Stimulated activated CD8-positive, alpha-beta memory T cell treated with anti-CD3 and anti-CD28 coated beads, Interleukin-2, amount 100 ng/mL, for 48 hours (primary cell): ENCODE data around the gene ADRA2A.
A peak's percentile ranks its signal among the peaks of the same experiment; 100 is the strongest.

Experiments
- DNase-seq, 2 donors: peaks; one replicate each; pipeline ENCODE4 v3.0.0-alpha.2; 2020; ENCODE audit warnings: low read depth in 2 of 2

ADRA2A gene

DNA sequence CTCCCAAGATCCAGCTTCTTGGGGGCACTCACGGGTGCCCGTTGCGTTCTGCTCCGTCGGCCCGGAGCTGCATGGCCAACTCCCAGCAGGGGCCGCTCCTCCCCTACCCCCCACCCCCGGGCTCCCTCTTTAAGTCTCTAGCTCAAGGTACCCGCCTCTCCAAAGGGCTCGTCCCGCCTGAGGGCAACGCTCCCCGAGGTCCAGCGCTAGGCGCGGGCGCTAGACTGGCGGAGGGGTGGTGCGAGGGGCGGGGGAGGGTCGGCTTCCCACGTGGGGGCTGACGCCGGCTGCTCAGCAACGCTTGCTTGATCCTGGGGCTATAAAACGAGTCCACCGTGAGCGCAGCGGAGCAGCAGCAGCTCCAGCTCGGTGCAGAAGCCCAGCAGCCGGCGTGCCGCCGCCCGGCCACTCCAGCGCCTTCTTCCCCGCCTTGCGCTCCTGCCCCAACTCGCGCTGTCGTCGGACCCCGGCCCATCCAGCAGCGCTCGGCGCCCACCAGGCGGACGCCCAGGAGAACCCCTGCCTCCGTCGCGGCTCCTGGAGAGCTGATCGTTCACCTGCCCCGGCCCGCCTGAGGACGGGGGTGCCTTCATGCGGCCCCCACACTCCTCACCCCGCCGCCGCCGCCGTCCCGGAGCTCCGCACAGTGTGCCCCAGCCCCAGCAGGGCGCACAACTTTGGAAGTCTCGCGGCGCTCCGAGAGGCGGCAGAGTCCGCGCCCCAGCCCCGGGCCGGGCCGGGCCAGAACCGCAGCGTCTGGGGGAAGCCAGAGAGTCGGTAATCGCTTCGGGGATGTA, at the start of gene ADRA2A:
Gene ADRA2A (plus strand): TSS at position 348 of the 797 bp plus-strand sequence. CDS start 968 bp downstream, outside the sequence.
- no peak for DNase-seq

DNA sequence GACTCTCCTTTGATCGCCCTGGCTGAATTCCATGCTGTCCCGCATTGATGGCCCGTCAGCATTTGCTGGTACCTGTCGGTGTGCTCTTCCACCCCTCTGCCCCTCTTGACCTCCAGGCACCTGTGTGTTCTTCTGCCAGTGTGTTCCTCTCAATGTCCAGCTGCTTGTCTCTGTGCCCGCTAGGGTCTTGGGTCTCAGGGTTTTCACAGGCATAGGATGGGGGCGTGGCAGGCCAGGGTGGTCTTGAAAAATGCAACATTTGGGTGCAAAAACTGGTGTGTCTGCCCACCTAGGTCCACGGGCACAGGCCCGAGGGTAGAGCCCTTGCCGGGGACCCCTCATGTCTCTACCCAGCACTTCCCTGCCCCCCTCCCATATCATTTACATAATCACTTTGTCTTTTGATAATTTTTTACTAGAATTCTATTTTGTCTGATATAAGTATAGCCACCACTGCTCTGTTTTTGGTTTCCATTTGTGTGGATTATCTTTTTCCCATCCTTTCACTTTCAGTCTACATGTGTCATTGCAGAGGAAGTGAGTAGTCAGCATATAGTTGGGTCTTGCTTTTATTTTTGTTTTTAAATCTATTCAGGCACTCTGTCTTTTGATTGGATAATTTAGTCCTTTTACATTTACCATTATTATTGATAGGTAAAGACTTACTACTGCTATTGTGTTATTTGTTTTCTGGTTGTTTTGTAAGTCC, 46.6 kb upstream of the ADRA2A start:
- no peak for DNase-seq

DNA sequence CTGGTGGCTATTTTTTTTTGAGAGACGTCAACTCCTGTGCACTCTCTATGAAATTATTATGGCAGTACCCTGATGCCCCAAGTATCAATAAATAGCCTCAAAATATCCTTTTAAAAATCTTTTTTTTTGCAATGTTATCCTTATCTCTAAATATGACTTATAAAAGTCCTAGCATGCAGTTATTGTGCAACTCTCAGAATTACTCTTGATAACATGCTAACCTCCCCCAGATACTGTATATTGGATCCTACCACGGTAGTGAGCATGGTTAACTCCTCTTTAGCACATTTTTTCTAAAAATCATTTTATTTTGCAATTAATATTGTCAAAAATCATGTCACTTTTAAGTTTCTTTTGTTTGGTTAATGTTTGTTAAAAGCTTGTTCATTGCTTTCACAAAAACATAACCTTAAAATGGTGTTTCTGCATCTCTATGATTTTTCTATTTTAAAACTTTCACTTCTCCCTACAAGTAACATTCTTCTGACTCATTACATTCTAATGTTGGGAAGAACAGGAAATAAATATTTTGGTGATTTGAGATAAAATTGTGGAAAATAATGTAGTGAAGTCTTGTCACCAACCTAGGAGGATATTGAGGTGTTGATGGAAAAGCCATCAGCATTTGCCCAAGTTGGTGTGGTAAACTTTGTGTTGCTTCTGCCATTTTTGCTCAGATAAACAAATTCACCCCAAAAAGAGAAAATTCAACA, 42.1 kb upstream of the ADRA2A start:
- DNase-seq, result no peak

DNA sequence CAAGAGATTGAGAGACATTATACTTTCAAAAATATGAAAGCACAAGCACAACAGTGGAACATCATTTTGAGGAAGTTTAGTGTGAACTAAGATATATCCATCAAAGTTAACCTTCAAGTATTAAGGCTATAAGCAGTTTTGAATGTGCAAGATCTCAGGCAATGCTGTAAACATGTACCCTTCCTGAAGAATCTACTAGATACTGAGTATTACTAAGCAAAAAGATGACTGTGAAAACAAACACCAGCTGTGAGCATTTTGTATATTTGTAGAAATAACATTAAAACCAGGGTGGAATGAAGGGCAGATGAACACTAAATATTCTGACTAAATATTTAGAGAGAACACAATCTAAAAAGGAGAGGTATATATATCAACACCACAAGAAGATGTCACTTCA, 41.3 kb upstream of the ADRA2A start:
- no peak for DNase-seq

DNA sequence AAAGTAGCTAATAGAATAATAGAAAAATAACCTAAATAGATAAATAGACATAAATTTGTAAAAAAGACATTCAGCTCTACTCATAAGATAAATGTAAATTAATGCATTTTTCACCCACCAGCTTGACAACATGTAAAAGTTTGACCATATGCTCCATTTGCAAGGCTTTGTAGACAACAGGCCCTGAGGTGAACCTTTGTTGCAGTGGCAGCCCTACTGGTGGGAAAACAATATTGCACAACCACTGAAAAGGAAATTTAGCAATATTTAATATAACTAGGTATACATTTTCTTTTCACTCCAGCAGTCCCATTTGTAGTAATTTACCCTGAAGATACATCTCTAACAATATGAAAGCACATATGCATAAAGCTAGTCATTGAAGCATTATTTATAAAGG, 39.0 kb upstream of the ADRA2A start:
- no peak for DNase-seq

DNA sequence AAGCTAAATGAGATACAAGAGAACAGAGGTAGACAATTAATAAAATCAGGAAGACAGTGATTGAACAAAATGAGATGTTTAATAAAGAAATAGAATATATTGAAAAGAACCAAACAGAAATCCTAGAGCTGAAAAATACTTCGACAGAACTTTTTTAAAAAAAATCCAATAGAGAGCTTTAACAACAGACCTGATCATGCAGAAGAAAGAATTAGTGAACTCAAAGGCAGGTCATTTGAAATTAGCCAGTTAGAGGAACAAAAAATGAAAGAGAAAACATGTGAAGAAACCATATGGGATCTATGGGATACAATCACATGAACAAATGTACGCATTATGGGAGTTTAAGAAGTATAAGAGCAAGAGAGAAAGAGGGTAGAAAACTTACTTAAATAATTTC, 37.3 kb upstream of the ADRA2A start:
- no peak for DNase-seq

DNA sequence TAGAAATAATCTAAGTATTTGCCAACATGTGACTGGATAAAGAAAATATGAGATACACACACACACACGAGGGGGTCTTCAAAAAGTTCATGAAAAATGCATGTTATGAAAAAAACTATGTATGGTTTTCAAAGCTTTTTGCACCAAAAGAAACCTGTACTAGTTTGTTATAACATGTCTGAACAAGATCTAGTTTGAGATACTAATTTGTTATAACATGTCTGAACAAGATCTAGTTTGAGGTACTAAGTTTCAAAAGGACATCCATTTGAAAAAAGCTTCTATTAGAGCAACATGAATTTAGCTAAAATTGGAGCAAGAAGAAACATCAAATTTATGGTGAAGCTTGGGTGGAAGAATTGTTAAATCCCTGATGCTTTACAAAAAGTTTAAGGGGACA, 19.8 kb upstream of the ADRA2A start:
- no peak for DNase-seq

DNA sequence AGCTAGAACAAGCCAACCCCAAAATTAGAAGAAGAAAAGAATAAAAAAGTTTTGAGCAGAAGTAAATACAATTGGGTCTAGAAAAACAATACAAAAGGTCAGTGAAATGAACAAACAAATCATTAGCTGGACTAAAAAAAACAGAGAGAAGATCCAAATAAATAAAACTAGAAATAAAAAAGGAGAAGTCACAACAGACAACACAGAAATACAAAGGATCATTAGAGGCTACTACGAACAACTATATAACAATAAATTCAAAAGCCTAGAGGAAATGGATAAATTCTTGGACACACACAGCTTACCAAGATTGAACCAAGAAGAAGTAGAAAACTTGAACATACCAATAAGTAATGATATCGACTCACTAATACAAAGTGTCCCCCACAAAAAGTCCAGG, 13.4 kb upstream of the ADRA2A start:
- DNase-seq, result no peak

DNA sequence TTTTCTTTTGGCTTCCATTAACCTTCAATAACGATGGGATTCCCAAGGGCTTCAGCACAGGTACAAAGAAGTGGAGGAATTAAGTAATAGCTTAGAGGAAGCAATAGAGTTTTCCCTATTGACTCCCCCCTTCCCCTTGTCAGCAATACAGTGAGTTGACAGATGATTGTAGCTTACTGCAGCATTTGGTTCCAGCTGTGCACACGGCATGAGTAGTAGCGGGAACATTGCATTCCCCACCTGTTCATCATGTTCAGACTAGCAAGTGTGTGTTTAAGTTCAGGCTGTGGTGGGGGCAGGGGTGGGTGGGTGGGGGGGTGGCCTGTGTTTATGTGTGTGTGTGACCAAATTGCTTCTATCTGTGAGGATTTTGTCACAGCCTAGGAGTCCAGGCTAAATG, 4.6 kb upstream of the ADRA2A start:
- no peak for DNase-seq

DNA sequence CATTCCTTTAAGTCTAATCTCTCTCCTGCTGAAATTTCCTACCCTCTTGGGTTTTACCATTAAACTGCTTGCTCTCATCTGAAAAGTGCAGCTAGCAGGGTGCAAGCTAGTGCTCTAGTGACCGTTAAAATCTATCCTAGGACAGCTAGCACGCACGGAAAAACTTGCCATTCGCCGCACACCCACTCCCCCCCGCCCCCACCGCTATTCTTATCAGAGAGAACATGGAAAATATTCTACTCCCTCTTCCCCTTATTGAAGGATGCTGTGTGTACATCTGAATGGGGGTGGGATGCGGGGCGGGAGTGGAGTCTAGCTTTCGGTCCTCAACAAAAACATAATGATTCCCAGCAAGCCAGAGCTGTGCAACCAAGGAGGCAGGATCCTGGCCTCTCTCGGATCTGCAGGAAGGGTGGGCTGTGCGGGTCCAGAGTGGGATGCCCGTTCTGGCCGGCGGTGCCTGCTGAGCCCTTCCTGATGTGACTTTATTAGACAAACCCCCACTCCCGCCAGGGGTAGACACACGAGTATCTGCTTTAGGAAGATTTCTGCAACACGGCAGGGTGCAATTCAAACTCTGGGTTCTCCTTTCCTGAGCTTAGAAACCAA, 1.1 kb upstream of the ADRA2A start:
- no peak for DNase-seq

DNA sequence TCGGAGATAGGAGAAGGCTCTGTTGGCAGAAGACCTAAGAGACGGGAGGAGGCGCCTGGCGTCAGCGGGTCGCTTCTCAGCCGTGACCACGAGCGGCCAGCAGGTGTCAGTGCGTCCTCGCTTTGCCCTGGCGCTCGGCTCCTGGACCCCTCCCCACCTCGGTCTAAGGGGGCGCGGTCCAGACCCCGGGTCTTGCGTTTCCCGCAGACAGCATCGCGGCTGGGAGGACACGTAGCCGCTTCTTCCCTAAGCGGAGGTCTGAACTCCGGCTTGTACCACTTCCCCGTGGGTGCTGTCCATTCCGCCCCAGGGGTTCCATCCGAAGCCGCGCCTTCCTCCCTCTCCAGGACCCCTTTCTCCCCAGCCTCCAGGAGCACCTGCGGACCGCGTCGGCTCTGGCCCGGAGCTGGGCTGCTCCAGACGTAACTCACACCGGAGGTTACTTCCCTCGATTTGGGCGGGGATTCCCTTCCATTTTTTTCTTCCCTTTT, 593 bp upstream of the ADRA2A start:
- peak in 1 of 2 donors; percentile 32 for DNase-seq

DNA sequence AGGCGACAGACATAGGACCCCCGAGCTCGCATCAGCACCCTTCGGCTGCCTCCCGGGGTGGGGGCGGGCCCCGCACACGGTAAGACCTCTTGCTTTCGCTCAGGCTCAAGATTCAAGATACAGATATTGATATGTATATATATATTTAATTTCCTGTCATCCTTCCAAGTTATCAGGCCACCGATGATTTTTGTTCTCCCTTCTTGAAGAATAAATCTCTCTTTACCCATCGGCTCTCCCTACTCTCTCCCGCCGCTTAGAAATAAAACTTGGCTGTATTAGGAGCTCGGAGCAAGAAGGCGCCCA, 603 bp downstream of the ADRA2A start:
- DNase-seq, result no peak

DNA sequence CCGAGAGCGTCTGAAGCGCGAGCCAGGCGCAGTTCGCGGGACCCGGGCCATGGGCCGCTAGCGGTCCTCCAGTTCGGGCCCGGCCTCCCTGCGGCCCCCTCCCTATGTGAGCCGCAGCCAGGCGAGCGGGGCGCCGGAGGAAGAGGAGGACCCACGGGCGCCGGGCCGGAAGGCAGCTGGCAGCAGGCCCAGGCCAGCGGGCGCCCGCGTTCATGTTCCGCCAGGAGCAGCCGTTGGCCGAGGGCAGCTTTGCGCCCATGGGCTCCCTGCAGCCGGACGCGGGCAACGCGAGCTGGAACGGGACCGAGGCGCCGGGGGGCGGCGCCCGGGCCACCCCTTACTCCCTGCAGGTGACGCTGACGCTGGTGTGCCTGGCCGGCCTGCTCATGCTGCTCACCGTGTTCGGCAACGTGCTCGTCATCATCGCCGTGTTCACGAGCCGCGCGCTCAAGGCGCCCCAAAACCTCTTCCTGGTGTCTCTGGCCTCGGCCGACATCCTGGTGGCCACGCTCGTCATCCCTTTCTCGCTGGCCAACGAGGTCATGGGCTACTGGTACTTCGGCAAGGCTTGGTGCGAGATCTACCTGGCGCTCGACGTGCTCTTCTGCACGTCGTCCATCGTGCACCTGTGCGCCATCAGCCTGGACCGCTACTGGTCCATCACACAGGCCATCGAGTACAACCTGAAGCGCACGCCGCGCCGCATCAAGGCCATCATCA, 1.1 kb downstream of the ADRA2A start:
- no peak for DNase-seq

DNA sequence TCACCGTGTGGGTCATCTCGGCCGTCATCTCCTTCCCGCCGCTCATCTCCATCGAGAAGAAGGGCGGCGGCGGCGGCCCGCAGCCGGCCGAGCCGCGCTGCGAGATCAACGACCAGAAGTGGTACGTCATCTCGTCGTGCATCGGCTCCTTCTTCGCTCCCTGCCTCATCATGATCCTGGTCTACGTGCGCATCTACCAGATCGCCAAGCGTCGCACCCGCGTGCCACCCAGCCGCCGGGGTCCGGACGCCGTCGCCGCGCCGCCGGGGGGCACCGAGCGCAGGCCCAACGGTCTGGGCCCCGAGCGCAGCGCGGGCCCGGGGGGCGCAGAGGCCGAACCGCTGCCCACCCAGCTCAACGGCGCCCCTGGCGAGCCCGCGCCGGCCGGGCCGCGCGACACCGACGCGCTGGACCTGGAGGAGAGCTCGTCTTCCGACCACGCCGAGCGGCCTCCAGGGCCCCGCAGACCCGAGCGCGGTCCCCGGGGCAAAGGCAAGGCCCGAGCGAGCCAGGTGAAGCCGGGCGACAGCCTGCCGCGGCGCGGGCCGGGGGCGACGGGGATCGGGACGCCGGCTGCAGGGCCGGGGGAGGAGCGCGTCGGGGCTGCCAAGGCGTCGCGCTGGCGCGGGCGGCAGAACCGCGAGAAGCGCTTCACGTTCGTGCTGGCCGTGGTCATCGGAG, 1.8 kb downstream of the ADRA2A start:
- DNase-seq, result no peak

DNA sequence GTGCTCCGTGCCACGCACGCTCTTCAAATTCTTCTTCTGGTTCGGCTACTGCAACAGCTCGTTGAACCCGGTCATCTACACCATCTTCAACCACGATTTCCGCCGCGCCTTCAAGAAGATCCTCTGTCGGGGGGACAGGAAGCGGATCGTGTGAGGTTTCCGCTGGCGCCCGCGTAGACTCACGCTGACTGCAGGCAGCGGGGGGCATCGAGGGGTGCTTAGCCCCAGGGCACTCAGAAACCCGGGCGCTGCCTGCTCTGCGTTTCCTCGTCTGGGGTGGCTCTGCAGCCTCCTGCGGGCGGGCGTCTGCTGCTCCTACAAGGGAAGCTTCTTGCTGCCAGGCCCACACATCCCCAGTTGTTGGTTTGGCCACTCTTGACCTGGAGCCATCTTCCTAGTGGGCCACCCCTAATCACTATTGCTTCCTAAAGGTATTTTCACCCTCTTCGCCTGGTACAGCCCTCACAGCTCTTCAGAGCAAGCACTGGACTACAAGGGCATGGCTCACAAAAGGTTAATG, 2.5 kb downstream of the ADRA2A start:
- no peak for DNase-seq

DNA sequence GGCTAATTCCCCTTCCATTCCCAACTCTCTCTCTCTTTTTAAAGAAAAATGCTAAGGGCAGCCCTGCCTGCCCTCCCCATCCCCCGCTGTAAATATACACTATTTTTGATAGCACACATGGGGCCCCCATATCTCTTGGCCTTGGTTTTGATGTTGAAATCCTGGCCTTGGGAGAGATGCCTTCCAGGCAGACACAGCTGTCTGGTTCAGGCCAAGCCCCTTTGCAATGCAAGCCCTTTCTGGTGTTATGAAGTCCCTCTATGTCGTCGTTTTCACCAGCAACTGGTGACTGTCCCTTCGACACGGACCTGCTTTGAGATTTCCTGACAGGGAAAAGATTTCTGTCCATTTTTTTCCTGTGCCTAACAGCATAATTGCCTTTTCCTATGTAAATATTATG, 3.0 kb downstream of the ADRA2A start:
- no peak for DNase-seq

DNA sequence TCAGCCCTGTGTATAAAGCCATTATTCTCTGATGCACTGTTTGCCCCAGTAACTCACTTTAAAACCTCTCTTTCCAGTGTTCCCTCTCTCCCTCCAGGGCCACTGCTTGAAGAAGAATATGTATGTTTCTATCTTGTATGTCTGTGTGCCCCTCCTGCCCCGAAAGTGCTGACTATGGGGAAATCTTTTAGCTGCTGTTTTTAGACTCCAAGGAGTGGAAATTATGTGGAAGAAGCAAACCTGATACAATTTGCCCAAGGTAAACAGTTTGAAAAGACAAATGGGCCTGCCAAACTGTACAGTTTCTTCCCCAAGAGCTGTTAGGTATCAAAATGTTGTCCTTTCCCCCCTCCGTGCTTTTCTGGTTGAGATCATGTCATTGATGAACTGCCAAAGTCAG, 3.4 kb downstream of the ADRA2A start:
- no peak for DNase-seq

DNA sequence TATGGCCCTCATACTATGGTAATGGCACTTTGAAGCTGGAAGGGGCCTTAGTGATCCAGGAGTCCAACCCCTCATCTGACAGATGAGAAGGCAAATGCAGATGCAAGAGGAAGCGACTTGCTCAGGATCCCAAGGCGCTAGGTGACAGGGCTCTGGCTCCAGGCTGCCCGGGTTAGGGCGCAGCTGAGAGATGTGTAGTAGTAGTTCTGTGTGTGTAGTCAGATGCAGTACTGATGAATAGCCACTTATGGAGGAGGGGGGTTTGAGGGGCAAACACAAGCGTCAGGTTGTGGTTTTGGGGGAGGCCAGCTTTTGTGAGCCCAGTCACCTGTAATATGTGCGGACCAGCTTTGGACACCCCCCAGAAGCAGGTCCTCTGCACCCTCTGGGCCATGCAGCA, 4.8 kb downstream of the ADRA2A start:
- DNase-seq, result no peak

DNA sequence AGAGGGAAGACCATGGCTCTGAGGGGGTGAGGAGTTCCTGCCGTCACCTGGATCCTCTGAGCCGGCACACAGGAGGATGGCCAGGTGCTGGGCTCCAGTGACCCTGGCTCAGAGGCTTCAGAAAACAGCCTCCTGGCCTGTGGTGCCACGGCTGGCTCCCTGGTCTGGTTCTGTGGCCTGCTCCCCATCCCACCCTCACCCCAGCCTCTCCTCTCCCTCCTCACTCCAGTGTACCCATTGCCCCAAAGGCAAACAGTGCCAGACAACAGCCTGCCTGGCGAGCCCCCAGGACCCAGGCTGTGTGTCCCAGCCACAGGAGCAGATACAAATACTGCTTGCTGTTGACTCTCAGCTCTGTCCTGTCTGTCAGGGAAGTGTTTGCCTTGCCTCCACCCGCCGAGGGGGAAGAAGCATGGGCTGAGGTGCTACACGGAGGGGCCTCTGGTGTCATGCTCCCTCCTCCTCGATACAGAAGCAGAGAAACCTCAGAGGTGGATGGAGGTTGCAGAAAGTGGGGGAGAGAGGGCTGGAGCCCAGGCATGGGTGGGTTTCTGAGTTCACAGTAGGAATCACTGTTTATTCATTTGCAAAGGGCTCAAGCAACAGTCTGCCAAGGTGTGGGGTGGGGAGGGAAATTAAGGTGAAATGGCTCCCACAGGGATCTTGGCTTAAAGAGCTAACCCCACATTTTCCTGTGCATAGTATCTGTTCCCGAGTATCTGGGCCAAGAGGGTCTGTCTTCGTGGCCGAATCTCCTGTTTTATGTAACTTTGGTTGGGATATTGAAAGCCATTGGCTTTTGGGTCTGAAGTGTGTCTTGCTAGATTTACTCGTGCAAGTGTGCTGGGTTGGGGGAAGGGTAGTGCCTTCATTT, 5.5 kb downstream of the ADRA2A start:
- DNase-seq, result no peak
